ENCODE results near the gene FAM89B.

DNA sequence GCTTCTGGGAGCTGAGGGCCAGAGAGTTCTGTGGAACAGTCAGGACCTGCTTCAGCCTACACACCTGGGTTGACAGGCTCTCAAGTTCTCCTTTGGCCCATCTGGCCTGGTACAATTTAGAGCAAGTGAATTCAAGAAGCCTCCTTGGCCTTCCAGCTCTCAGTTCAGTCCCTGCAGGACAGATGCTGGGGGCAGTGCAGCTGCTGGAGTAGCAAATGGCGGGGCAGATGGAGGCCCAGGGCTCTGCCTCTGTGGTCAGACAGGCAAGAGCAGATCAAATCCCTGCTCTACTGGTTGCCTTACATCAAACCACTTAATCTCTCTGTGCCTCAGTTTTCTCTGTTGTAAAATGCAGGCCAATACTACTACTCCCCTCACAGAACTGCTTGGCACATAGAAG is 31.9 kb downstream of the FAM89B start:
- TF ChIP-seq POLR2A (IDR thresholded peaks at IDR 0.05) (no peak), CTCF (IDR thresholded peaks at IDR 0.05) (no peak), EP300 (IDR thresholded peaks at IDR 0.05) (no peak)

All from ovary (tissue), 3 donors.